Right lobe of liver (tissue), 6 donors: ENCODE data around the gene PGAM2. TPM values are rescaled to one million over a fixed set of nuclear protein-coding genes. Genes with fewer than 3 reads are reported as not detected.
"Not testable (repeated sequence)": the region's sequence is repeated elsewhere in the genome, so short reads cannot be mapped to it uniquely, and the experiment has no call there.

ENCODE experiments used
- ATAC-seq, 4 donors: fragments of 200-7000 bp; cut with Tn5 transposase; one replicate each; pipeline ENCODE4 v1.9.1; 2020; ENCODE audit warnings: mild to moderate bottlenecking in 4 of 4, moderate library complexity in 4 of 4
- DNase-seq, 3 donors: peaks; one replicate each; pipeline ENCODE4 v3.0.0-alpha.2; 2020
- H3K27ac ChIP-seq, 3 donors: fragments of 200-600 bp; one replicate each; pipeline ENCODE4 v1.8.0; 2022
- H3K27me3 ChIP-seq, 2 donors: fragments of 200-600 bp; one replicate each; pipeline ENCODE4 v1.8.0; 2022
- H3K36me3 ChIP-seq, 4 donors: fragments of 200-600 bp; sonication (generic) in 1 of 4; one replicate each; pipeline versions ENCODE4 v1.5.1 to v1.8.0; 2017 to 2022; ENCODE audit warnings: control low read depth in 1 of 4
- H3K4me1 ChIP-seq, 4 donors: fragments of 200-600 bp; sonication (generic) in 1 of 4; one replicate each; pipeline versions ENCODE4 v1.5.1 to v1.8.0; 2017 to 2022; ENCODE audit warnings: control low read depth in 1 of 4
- H3K4me3 ChIP-seq, 3 donors: fragments of 200-600 bp; one replicate each; pipeline ENCODE4 v1.8.0; 2022
- H3K9me3 ChIP-seq, 4 donors: fragments of 200-600 bp; sonication (generic) in 1 of 4; one replicate each; pipeline versions ENCODE4 v1.5.1 to v1.8.0; 2017 to 2022; ENCODE audit warnings: control low read depth in 1 of 4
- POLR2A ChIP-seq: fragments of 450-650 bp; IDR thresholded peaks from one replicate; pipeline ENCODE4 v1.6.1; 2017; ENCODE audit warnings: antibody characterized with exemption, mild to moderate bottlenecking
- WGBS: methylation state at CpG from one replicate; pipeline ENCODE4 v1.1.6; 2018; ENCODE audit warnings: low coverage, low lambda C conversion rate; ENCODE audit not compliant: insufficient coverage; ENCODE audit errors: missing lambda C conversion rate; 5-methylcytosine and 5-hydroxymethylcytosine counted together
- intact Hi-C, 2 donors: fragments of 100-400 bp; cut with DNase I; formaldehyde crosslinking; loops; one replicate each; pipeline versions ENCODE4 v1.11.2 to v1.14.1; 2022
- total RNA-seq, 6 experiments: library from RNA; depleted of rRNA in 2 of 6; stranded (reverse); fragments of >200 nt in 2 of 6; fragmentation: NEBNext Ultra II Directional in 3 of 6; extraction: Animal tissue kit (Norgen Biotek cat#: 25700) in 3 of 6; gene quantifications; one replicate each; pipeline versions ENCODE4 v1.1.0 to v1.2.4, GENCODE V29; 2016 to 2023
- TF ChIP-seq, protein P1 (sequence below), 4 donors: fragments of 200-600 bp in 3 of 4; fragments of 450-650 bp in 1 of 4; IDR thresholded peaks; one replicate each; pipeline versions ENCODE4 v1.5.1 to v1.8.0; 2016 to 2022; ENCODE audit warnings: antibody characterized with exemption in 4 of 4, mild to moderate bottlenecking in 2 of 4
- donor health status: DM: no; HTN: yes; CAD: no.
- donor health status: DM: no; HTN: no; CAD: no.
- donor health status: DM: no; HTN: no; CAD: no.
- donor health status: DM: no; HTN: yes; CAD: no.
- donor health status: DM: no; HTN: yes; CAD: no.

PGAM2 gene
- total RNA-seq, 6 experiments from 2014 or later = 0.31 to 0.56 (median 0.46) TPM; not detected in 3

- H3K4me1 ChIP-seq = peaks cover 0 to 19% (median 3%) of the 10 kb centered on the region in 4 donors
- no peaks in the 10 kb centered on the region for H3K9me3 ChIP-seq
- H3K27me3 ChIP-seq = no peaks in the 10 kb centered on the region
- ATAC-seq (no peak), DNase-seq (peak in 2 of 3 donors; percentile 35 to 42)
- peaks cover 0 to 6% (median 2%) of the 10 kb centered on the region in 4 donors for H3K36me3 ChIP-seq
- intact Hi-C loops = no loop called here
- H3K4me3 ChIP-seq = peak overlapping the region; percentile 88 to 95 (median 89)
- no peak for TF ChIP-seq POLR2A
- WGBS = 24% methylated on average over 12 of the region's 15 CpGs
- peak overlapping the region; percentile 70 to 85 (median 76) for H3K27ac ChIP-seq
Measured at GRCh38 chr7:44045226-44046014, 19.9 kb downstream of the PGAM2 start.

DNA sequence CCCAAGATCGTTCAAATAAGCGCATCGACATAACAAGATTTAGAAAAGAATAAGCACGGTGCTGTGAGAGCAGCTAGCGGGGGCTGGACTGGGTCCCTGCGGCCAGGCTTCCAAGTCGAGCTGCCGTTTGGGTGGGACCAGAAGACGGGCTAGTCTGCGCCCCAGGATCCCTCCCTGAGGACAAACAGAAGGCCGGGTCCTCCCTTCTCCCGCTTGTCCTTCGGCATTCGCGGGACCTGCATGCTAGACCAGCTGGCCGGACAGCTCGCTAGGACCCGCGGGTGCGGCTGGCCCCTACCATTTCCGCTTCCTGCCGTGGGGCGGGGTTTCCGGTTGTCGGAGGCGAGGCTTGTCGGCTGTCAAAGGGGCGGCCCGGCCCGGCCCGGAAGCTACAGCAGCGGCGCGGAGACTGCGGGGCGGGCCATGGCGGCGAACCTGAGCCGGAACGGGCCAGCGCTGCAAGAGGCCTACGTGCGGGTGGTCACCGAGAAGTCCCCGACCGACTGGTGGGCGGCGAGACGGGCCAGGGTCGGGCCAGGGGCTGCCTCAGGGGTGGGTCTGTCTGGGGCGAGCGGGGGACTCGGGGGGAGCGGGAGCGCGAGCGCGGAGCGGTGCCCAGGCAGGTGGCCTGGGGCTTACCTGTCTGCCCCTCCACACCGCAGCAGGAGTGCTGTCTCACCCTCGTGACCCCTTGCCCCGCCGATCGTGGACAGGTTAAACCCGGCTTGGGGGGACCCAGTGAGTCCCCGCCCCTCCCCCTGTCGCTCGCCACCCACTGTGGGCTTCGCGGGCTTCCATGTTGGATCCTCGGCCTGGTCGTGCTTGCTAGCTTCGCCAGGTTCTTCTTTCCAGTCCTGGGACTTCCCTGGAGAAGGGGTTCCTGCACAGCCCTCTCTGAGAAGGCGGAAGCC is 20.8 kb downstream of the PGAM2 start, which contains the start of gene DBNL:
DBNL (plus strand) TSS at position 388 of the 911 bp plus-strand sequence; CDS start at position 424, 36 bp downstream.
- Histone ChIP-seq H3K9me3 (no peaks in the 10 kb centered on the region), H3K4me3 (peak within 1 kb of the TSS; percentile 88 to 95 (median 89)), H3K27ac (peak within 1 kb of the TSS; percentile 70 to 85 (median 76)), H3K36me3 (no peaks in the 10 kb centered on the region), H3K4me1 (peaks cover 0 to 19% (median 3%) of the 10 kb centered on the region in 4 donors), H3K27me3 (no peaks in the 10 kb centered on the region)
- ATAC-seq (peak; percentile 93 to 95 (median 94)), DNase-seq (peak; percentile 96 to 98 (median 98))
- intact Hi-C loops = no loop called here
- 0% methylated on average over 20 of the region's 74 CpGs for WGBS
- peak; percentile 82 for TF ChIP-seq POLR2A
- TF ChIP-seq, protein P1, sequence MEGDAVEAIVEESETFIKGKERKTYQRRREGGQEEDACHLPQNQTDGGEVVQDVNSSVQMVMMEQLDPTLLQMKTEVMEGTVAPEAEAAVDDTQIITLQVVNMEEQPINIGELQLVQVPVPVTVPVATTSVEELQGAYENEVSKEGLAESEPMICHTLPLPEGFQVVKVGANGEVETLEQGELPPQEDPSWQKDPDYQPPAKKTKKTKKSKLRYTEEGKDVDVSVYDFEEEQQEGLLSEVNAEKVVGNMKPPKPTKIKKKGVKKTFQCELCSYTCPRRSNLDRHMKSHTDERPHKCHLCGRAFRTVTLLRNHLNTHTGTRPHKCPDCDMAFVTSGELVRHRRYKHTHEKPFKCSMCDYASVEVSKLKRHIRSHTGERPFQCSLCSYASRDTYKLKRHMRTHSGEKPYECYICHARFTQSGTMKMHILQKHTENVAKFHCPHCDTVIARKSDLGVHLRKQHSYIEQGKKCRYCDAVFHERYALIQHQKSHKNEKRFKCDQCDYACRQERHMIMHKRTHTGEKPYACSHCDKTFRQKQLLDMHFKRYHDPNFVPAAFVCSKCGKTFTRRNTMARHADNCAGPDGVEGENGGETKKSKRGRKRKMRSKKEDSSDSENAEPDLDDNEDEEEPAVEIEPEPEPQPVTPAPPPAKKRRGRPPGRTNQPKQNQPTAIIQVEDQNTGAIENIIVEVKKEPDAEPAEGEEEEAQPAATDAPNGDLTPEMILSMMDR (IDR thresholded peaks at IDR 0.05) = no peak

DNA sequence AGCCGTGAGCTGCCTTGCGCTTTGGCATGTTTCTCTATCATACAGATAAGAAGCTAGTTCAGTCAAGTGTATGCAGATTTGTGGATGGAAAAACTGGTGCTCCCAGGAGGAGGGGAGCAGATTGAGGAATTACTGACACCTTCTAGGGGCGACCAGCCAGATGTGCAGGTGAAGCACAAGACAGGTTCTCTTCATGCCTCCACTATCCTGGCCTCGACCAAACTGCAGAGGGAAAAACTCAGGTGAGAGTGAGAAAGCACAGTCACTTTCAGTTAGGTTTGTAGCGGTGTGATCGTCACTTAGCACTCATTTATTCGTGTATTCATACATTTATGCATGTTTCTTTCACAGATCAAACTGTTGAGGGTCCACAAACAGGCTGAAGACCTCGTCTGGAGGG is 21.5 kb downstream of the PGAM2 start:
- ATAC-seq (no peak), DNase-seq (peak in 1 of 3 donors; percentile 15)
- no peak for TF ChIP-seq POLR2A
- Histone ChIP-seq H3K27me3 (no peaks in the 10 kb centered on the region), H3K4me1 (peaks cover 0 to 19% (median 3%) of the 10 kb centered on the region in 4 donors), H3K27ac (peak overlapping the region; percentile 50 to 85 (median 76)), H3K36me3 (no peaks in the 10 kb centered on the region), H3K4me3 (peak overlapping the region; percentile 88 to 95 (median 89)), H3K9me3 (no peaks in the 10 kb centered on the region)
- intact Hi-C loops = no loop called here
- 30% methylated on average over 8 of the region's 8 CpGs for WGBS

DNA sequence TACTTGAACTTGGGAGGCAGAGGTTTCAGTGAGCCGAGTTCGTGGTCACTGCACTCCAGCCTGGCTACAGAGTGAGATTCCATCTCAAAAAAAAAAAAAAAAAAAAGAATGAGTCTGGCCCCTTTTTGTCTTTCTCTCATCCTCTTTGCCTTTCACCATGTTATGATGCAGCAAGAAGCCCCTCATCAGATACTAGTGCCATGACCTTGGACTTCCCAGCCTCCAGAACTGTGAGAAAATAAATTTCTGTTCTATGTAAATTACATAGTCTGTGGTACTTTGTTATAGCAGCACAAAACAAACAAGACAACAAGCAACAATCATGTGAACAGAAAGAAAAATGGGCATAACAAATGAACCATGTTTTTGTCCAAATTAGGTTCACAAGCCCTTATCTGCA is 23.1 kb downstream of the PGAM2 start:
- Histone ChIP-seq H3K9me3 (no peaks in the 10 kb centered on the region), H3K36me3 (no peaks in the 10 kb centered on the region), H3K4me3 (no peak overlapping the region), H3K27me3 (no peaks in the 10 kb centered on the region), H3K4me1 (peaks cover 0 to 19% (median 3%) of the 10 kb centered on the region in 4 donors), H3K27ac (no peak overlapping the region)
- no CpG with 5 or more reads among the region's 2 CpGs for WGBS
- ATAC-seq = no peak
- intact Hi-C loops = no loop called here
- TF ChIP-seq POLR2A = no peak
- TF ChIP-seq, protein P1 (IDR thresholded peaks at IDR 0.05) = no peak
- no peak for DNase-seq

- DNase-seq, intact Hi-C loops, H3K4me1 ChIP-seq, H3K27me3 ChIP-seq, H3K36me3 ChIP-seq, H3K9me3 ChIP-seq: not testable (repeated sequence)
- no CpG with 5 or more reads among the region's 46 CpGs for WGBS
- Histone ChIP-seq H3K27ac (peak overlapping the region in 1 of 3 donors; percentile 24), H3K4me3 (peak overlapping the region in 2 of 3 donors; percentile 21 to 32)
- ATAC-seq = peak; percentile 1 to 31 (median 7)
- TF ChIP-seq, protein P1 (IDR thresholded peaks at IDR 0.05) = peak in 1 of 4 donors; percentile 21
Measured at GRCh38 chr7:44040493-44040891, 24.9 kb downstream of the PGAM2 start.

DNA sequence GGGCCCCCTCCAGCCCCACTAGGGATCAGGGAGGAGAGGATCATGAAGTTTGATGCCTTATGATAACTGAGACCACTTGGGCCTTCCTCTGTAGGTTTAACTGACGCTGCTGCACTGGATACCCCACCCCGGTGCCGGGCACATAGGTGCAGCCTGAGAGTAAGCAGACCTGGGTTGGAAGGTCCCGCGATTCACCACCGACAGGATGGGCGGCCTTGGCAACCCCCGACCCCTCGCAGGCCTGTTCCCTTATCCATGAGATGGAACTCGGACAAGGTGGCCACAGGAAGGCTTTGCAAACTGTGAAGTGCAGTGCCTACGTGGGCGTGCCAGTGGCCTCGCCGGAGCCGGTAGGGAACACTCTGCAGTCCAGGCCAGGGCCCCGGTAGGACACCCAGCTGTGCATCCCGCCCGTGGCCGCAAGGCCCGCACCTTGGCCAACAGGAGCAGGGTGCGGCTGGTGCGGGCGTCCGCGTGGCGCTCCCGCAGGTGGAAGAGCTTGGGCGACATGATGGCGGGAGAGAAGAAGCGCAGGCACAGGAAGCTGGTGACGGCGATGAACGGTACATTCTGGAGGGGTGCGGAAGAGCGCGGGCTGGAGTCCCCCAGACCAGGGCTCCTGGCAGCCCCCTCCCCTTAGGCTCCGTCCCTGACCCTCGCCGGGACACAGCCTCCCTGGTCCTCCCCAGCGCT is 25.4 kb downstream of the PGAM2 start:
- H3K4me3 ChIP-seq, H3K27ac ChIP-seq, ATAC-seq, intact Hi-C loops, H3K36me3 ChIP-seq, H3K27me3 ChIP-seq, H3K4me1 ChIP-seq, DNase-seq, H3K9me3 ChIP-seq: not testable (repeated sequence)
- no CpG with 5 or more reads among the region's 40 CpGs for WGBS

- peak overlapping the region in 1 of 3 donors; percentile 21 for H3K4me3 ChIP-seq
- H3K9me3 ChIP-seq, H3K4me1 ChIP-seq, H3K36me3 ChIP-seq, intact Hi-C loops, H3K27me3 ChIP-seq: not testable (repeated sequence)
- DNase-seq (peak; percentile 95 to 98 (median 97)), ATAC-seq (peak; percentile 89 to 92 (median 90))
- 7% methylated on average over 10 of the region's 26 CpGs for WGBS
- peak overlapping the region in 1 of 3 donors; percentile 47 for H3K27ac ChIP-seq
Measured at GRCh38 chr7:44038961-44039558, 26.3 kb downstream of the PGAM2 start.
